HG02970 (cell line): ENCODE results near the gene PSMA1.
"Not testable (repeated sequence)": the region's sequence is repeated elsewhere in the genome, so short reads cannot be mapped to it uniquely, and the experiment has no call there.

Experiments
- ATAC-seq: cut with Tn5 transposase; IDR thresholded peaks from one replicate; pipeline ENCODE4 v1.9.1; 2021; ENCODE audit warnings: mild to moderate bottlenecking, moderate library complexity, moderate number of reproducible peaks; ENCODE audit not compliant: unreplicated experiment, low FRiP score

Gene PSMA1

GRCh38 chr11:14537134-14537599 is 17.0 kb upstream of the PSMA1 start:
- peak; percentile 67 for ATAC-seq

- not testable (repeated sequence) for ATAC-seq
These were observed 15.0 kb upstream of the PSMA1 start for GRCh38 chr11:14535166-14535565.

DNA sequence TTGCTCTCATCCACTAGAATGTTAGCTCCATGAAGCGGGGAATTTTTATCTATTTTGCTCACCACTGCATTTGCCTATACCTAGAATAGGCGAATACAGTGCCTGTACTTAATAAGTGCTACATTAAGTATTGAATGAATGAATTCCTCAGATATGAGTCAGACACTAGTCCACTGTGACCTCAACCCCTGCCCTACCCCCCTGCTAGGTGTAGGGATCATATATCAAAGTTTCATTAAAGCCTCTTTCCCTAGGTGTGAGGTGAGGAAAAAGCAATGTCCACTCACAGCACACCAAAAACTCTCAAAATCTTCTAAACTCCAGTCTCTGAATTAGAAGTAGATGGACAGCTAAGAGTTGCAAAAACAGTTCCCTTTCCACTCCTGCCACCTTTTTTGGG is 9.8 kb upstream of the PSMA1 start:
- no peak for ATAC-seq

- no peak for ATAC-seq
These were observed 9.1 kb upstream of the PSMA1 start for GRCh38 chr11:14529321-14529720.

- ATAC-seq = no peak
These were observed 2.6 kb upstream of the PSMA1 start for GRCh38 chr11:14522801-14523200.

- ATAC-seq = no peak
These were observed 2.1 kb upstream of the PSMA1 start for GRCh38 chr11:14522245-14522644.

GRCh38 chr11:14520747-14521151 is 563 bp upstream of the PSMA1 start:
- no peak for ATAC-seq

- no peak for ATAC-seq
These were observed 629 bp downstream of the PSMA1 start for GRCh38 chr11:14519597-14519916.

DNA sequence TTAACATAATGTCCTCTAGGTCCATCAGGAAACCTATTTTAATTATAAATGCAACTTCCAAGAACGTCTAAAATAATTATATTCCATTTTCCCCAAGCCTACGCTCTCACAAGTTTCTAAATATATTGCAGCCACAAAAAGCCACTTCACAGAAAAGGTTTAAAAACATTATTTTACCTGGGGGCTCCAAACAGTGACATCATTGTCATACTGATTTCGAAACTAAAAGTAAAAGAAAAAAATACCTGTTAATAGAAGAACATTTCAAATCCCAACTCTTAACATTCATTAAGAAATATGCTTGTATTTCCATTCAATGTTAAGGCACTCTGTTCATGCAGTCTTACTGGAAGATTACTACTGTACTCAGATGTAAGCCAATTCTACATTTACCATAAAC is 1.4 kb downstream of the PSMA1 start:
- ATAC-seq = no peak

DNA sequence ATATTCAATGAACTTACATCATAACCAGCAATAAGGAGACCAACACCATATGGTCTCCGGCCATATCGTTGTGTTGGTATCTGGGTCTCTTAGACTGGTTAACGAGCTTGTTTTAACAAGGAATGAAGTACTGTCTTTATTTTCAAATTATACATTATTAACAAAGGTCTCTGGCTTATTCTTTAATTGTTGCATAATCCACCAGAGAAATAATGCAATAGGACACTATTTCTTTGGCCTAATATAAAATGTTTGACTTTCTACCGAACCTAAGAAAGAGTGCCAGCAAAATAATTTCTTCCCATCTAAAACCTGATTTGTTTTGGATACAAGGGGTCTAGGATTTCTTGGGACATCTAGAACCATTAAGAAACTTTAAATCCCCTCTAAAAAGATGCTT is 6.4 kb downstream of the PSMA1 start:
- ATAC-seq = no peak

GRCh38 chr11:14506532-14506931 is 13.7 kb downstream of the PSMA1 start:
- ATAC-seq = no peak

GRCh38 chr11:14503023-14503422 is 17.2 kb downstream of the PSMA1 start:
- no peak for ATAC-seq

GRCh38 chr11:14502039-14502438 is 18.1 kb downstream of the PSMA1 start:
- no peak for ATAC-seq

DNA sequence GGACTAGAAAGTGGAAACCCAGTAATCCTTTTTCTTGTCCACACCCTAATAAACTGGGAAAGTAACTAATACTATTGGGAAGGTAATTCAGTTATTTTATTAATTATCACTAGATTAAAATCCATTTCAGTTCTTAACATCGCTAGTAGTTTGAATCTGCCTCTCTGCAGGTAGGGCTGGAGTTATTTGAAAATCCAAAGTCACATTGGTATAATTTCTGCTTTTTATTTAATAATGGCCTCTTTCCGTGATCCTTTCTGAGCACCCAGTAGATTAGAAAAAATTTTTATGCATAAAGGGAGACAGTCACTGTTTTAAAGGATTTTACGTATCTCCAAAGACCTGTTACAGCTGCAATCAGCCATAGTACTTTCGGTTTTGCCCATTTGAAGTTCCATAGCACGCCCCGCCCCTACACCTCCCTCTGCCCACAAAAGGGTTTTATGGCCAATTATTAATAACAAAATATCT is 20.0 kb downstream of the PSMA1 start:
- ATAC-seq = peak; percentile 48

DNA sequence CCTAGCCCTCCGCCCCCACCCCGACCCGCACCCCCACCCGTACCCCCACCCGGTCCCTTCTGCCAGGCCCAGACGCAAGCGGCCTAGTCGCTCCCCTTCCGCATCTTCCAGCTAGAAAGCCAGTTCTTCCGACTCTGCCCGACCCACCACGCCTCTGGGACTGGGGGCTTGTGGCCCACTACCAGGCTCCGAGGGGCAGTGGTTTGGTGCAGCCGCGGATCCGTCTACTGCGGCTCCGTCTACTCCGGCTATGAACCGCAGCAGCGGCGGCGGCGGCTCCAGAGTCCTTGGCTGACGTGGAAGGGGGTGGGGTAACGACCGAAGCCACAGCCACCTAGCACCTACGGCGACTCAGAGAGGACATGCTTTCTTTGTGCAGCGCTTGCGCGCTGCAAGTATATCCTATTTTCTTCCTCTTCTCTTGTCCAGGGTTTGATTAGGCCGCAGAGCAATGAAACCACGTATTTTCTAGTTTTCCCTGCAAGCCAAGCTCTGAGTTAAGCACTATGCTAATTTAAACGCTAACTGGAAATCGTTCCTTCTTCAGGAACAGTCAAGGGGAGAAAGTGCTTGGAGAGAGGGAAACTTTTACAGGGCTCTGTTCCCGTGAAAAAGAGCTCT is 20.5 kb downstream of the PSMA1 start, which contains the start of gene COPB1:
Gene COPB1 (minus strand): TSS at position 252 of the 621 bp plus-strand sequence. CDS start 883 bp downstream, outside the sequence.
- peak; percentile 90 for ATAC-seq

DNA sequence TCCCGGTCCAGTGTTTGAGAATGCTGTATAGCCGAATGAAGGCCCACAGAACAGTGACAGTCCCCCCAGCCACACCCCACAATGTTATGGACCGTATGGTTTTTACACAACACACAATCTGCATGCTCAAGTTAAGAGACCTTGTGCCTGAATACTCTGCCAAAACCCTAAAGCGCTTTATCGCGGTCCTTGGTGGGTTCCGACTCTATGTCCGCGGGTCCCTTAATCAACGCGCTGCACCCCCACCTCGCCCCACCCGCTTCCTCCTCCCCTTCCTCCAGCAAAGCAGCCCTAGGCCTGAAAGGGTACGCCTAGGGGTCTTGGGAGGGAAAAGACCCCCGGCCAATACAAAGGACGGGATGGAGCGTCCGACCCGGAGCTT is 21.0 kb downstream of the PSMA1 start:
- no peak for ATAC-seq

GRCh38 chr11:14480716-14481115 is 39.5 kb downstream of the PSMA1 start:
- ATAC-seq = no peak

GRCh38 chr11:14471127-14471526 is 49.1 kb downstream of the PSMA1 start:
- ATAC-seq = no peak

DNA sequence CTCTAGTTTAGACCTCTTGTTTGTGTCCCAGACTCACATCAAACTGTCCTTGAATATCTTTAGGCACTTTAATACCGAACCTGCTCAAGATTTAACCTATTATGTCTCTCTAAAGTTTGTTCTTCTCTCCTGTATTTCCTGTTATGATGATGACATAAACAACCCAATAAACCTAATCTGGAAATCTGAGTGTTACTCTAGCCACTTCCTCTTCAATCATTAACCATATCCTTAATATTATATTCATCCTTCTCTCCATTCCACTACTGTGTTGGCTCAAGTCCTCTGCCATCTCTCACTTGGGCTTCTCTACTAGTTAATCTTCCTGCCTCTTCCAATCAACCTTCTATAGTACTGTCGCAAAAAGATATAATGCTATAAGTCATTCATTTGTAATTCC is 56.6 kb downstream of the PSMA1 start:
- ATAC-seq = no peak

GRCh38 chr11:14460147-14460546 is 60.0 kb downstream of the PSMA1 start:
- ATAC-seq = no peak

GRCh38 chr11:14458377-14458776 is 61.8 kb downstream of the PSMA1 start:
- no peak for ATAC-seq

DNA sequence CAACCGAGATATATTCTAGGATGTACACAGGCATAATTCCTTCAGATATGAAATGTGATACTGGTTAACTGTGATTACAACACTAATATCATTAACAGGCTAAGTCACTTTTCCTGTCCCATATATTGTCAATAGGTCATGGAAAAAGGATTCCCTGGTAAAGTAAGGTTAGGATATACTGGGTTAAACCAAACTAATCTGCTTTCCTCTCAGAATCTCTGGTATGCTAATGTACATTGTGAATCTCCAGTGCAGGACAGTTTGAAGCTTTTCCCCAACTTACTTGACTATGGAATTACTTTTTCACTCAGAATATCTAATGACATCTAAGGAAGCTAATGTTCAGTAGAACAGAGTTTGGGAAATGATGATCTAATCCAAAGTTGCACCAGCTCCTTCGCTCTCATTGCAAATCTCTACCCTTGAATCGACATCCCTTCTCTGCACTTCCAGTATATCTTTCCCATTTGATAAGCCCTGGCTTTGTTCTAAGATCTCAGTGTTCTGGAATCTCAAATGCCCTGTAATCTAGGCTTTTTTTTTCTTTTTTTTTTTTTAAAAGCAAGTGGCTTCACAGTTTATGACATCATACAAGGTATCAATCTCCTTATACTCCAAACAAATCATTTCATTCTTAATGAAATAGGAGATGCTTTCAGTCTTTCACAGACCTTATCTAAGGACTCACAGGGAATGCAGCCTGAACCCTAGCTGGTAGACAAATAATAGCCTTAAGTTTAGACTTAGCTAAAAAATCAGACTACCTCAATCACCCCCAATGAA is 64.3 kb downstream of the PSMA1 start:
- ATAC-seq = no peak
